ENCODE measurements around the gene LYST.

DNA sequence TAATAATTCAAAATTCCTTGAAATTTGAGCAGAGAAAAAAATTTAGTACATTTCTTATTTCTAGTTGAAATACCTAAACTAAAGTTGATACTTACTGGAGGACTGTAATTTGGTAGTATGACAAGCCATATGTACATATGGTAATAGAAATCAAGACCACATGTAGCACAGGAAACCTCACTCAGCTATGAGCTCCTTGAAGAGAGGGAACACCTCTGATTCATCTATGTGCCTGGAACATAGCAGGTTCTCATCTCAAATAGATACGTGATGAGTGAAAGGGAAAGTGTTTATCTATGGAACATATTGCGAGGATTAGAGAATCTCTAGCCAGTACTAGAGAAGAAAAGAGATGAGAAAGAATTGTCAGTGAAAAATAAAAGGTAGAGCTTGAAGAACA, 169.2 kb downstream of the LYST start:
- TF ChIP-seq, protein P1, sequence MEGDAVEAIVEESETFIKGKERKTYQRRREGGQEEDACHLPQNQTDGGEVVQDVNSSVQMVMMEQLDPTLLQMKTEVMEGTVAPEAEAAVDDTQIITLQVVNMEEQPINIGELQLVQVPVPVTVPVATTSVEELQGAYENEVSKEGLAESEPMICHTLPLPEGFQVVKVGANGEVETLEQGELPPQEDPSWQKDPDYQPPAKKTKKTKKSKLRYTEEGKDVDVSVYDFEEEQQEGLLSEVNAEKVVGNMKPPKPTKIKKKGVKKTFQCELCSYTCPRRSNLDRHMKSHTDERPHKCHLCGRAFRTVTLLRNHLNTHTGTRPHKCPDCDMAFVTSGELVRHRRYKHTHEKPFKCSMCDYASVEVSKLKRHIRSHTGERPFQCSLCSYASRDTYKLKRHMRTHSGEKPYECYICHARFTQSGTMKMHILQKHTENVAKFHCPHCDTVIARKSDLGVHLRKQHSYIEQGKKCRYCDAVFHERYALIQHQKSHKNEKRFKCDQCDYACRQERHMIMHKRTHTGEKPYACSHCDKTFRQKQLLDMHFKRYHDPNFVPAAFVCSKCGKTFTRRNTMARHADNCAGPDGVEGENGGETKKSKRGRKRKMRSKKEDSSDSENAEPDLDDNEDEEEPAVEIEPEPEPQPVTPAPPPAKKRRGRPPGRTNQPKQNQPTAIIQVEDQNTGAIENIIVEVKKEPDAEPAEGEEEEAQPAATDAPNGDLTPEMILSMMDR (IDR thresholded peaks at IDR 0.05), result no peak
- TF ChIP-seq POLR2A (IDR thresholded peaks at IDR 0.05), result no peak
